Measurements from ENCODE around the gene PARVB. TPM values are rescaled to one million over a fixed set of nuclear protein-coding genes. Genes with fewer than 3 reads are reported as not detected.

PARVB gene
- polyA plus RNA-seq, 5 donors: 33.0 to 45.3 (median 35.7) TPM

- no peak for DNase-seq
These were observed 134.0 kb downstream of the PARVB start for GRCh38 chr22:44157916-44158618.

GRCh38 chr22:44158816-44159215 is 134.7 kb downstream of the PARVB start:
- DNase-seq: no peak

GRCh38 chr22:44159221-44159620 is 135.1 kb downstream of the PARVB start:
- DNase-seq: no peak

GRCh38 chr22:44159811-44160210 is 135.7 kb downstream of the PARVB start:
- DNase-seq: no peak

- DNase-seq: no peak
These were observed 136.3 kb downstream of the PARVB start for GRCh38 chr22:44160421-44160820.

GRCh38 chr22:44161673-44162072 is 137.6 kb downstream of the PARVB start:
- DNase-seq: no peak

GRCh38 chr22:44162960-44163359 is 138.9 kb downstream of the PARVB start:
- no peak for DNase-seq

- DNase-seq: no peak
These were observed 139.4 kb downstream of the PARVB start for GRCh38 chr22:44163536-44163935.

GRCh38 chr22:44164031-44164430 is 139.9 kb downstream of the PARVB start:
- no peak for DNase-seq

GRCh38 chr22:44165286-44165874 is 141.3 kb downstream of the PARVB start:
- DNase-seq: no peak

GRCh38 chr22:44166498-44167276 is 142.6 kb downstream of the PARVB start:
- DNase-seq: no peak

- DNase-seq: no peak
These were observed 143.4 kb downstream of the PARVB start for GRCh38 chr22:44167501-44167900.

GRCh38 chr22:44168206-44168605 is 144.1 kb downstream of the PARVB start:
- DNase-seq: no peak

- no peak for DNase-seq
These were observed 146.4 kb downstream of the PARVB start for GRCh38 chr22:44170470-44170869.

GRCh38 chr22:44171561-44171960 is 147.5 kb downstream of the PARVB start:
- DNase-seq: no peak

GRCh38 chr22:44172370-44173108 is 148.4 kb downstream of the PARVB start:
- DNase-seq: no peak

GRCh38 chr22:44173154-44173553 is 149.1 kb downstream of the PARVB start:
- no peak for DNase-seq

GRCh38 chr22:44175676-44176075 is 151.6 kb downstream of the PARVB start:
- DNase-seq: no peak

GRCh38 chr22:44179196-44179988 is 155.3 kb downstream of the PARVB start:
- no peak for DNase-seq

- no peak for DNase-seq
These were observed 156.0 kb downstream of the PARVB start for GRCh38 chr22:44179989-44180705.

- DNase-seq: no peak
These were observed 156.6 kb downstream of the PARVB start, which contains the start of gene PARVG for GRCh38 chr22:44180706-44181032. TSS of gene PARVG (plus strand) at chr22:44180925. CDS start at chr22:44183330, 2,405 bp downstream.
